Left kidney (tissue), 2 donors: Measurements from ENCODE around the gene PXN. TPM values are rescaled to one million over a fixed set of nuclear protein-coding genes. Genes with fewer than 3 reads are reported as not detected.

ENCODE experiments used
- DNase-seq: peaks from one replicate; pipeline ENCODE4 v3.0.0-alpha.2; 2013
- polyA plus RNA-seq: library from polyadenylated mRNA; unstranded; fragments of 120-200 nt; gene quantifications from one replicate; pipeline ENCODE4 v1.2.1, GENCODE V29; 2013; ENCODE audit not compliant: insufficient read length

The PXN gene
- polyA plus RNA-seq, 1 donor = 59.8 TPM

GRCh38 chr12:120175062-120175461 lies 90.5 kb downstream of the PXN start:
- DNase-seq = no peak

GRCh38 chr12:120172053-120172452 lies 93.5 kb downstream of the PXN start:
- no peak for DNase-seq

- no peak for DNase-seq
Observed at GRCh38 chr12:120170631-120171030, 94.9 kb downstream of the PXN start.

GRCh38 chr12:120169946-120170345 lies 95.6 kb downstream of the PXN start:
- DNase-seq = no peak

- DNase-seq = no peak
Observed at GRCh38 chr12:120168337-120168736, 97.2 kb downstream of the PXN start.

GRCh38 chr12:120167529-120168095 lies 97.9 kb downstream of the PXN start:
- no peak for DNase-seq

GRCh38 chr12:120164293-120164692 lies 101.2 kb downstream of the PXN start:
- no peak for DNase-seq

- DNase-seq = no peak
Observed at GRCh38 chr12:120162763-120163162, 102.8 kb downstream of the PXN start.

GRCh38 chr12:120161852-120162251 lies 103.7 kb downstream of the PXN start:
- DNase-seq = no peak

Other genes with a start within 250 kb of the PXN start
- 37.0 TPM for gene RAB35, start 149.0 kb downstream of the PXN start, polyA plus RNA-seq
- 62.9 TPM for gene GCN1, start 71.0 kb downstream of the PXN start, polyA plus RNA-seq
- 2,498 TPM for gene RPLP0, start 64.6 kb downstream of the PXN start, polyA plus RNA-seq
- gene RNU4-2, start 26.2 kb upstream of the PXN start, polyA plus RNA-seq = not detected
- gene RNU4-1, start 27.5 kb upstream of the PXN start, polyA plus RNA-seq = not detected
- gene SIRT4, start 36.6 kb upstream of the PXN start, polyA plus RNA-seq = 3.3 TPM
- gene PLA2G1B, start 62.0 kb upstream of the PXN start, polyA plus RNA-seq = 0.27 TPM
- gene MSI1, start 103.4 kb upstream of the PXN start, polyA plus RNA-seq = 26.5 TPM
- gene COX6A1, start 172.4 kb upstream of the PXN start, polyA plus RNA-seq = 260 TPM
- 39.1 TPM for gene TRIAP1, start 180.7 kb upstream of the PXN start, polyA plus RNA-seq
- gene GATC, start 180.7 kb upstream of the PXN start, polyA plus RNA-seq = 36.2 TPM
- gene SRSF9, start 204.0 kb upstream of the PXN start, polyA plus RNA-seq = 222 TPM
- gene DYNLL1, start 230.4 kb upstream of the PXN start, polyA plus RNA-seq = 446 TPM